Peyer's patch (tissue), 4 donors: ENCODE data around the gene CATSPERZ. TPM values are rescaled to one million over a fixed set of nuclear protein-coding genes. Genes with fewer than 3 reads are reported as not detected.

ENCODE experiments used
- DNase-seq, 3 donors: peaks; one replicate each; pipeline ENCODE4 v3.0.0-alpha.2; 2017 to 2019
- H3K27ac ChIP-seq, 4 donors: fragments of 200-600 bp; sonication (generic); one replicate each; pipeline ENCODE4 v1.5.1; 2016 to 2019
- H3K27me3 ChIP-seq, 2 donors: fragments of 200-600 bp; sonication (generic); one replicate each; pipeline ENCODE4 v1.5.1; 2019
- H3K36me3 ChIP-seq, 3 donors: fragments of 200-600 bp; sonication (generic); one replicate each; pipeline ENCODE4 v1.5.1; 2016 to 2019
- H3K4me1 ChIP-seq, 4 donors: fragments of 200-600 bp; sonication (generic); one replicate each; pipeline ENCODE4 v1.5.1; 2016 to 2019
- H3K4me3 ChIP-seq, 4 donors: fragments of 200-600 bp; sonication (generic); 1 replicate in 3 of 4; 2 replicates in 1 of 4; pipeline ENCODE4 v1.5.1; 2016 to 2019; ENCODE audit warnings: mild to moderate bottlenecking in 1 of 4
- H3K9me3 ChIP-seq, 4 donors: fragments of 200-600 bp; sonication (generic); one replicate each; pipeline ENCODE4 v1.5.1; 2016 to 2019; ENCODE audit warnings: mild to moderate bottlenecking in 1 of 4
- CTCF ChIP-seq, 6 experiments: fragments of 450-650 bp in 4 of 6; fragments of 200-600 bp in 2 of 6; sonication (generic) in 1 of 6; IDR thresholded peaks; one replicate each; pipeline ENCODE4 v1.5.1; 2017 to 2019; ENCODE audit warnings: antibody characterized with exemption in 6 of 6, mild to moderate bottlenecking in 3 of 6, moderate library complexity in 1 of 6
- POLR2A ChIP-seq, 2 donors: fragments of 450-650 bp; IDR thresholded peaks; one replicate each; pipeline ENCODE4 v1.5.1; 2017; ENCODE audit warnings: antibody characterized with exemption in 2 of 2, mild to moderate bottlenecking in 2 of 2, moderate library complexity in 2 of 2
- total RNA-seq, 4 donors: library from RNA; depleted of rRNA; stranded (reverse); fragments of >200 nt; gene quantifications; one replicate each; pipeline ENCODE4 v1.1.0, GENCODE V29; 2016

The CATSPERZ gene
- total RNA-seq, 4 donors from 2014 or later = 9.9 TPM; not detected in 3

- TF ChIP-seq CTCF (IDR thresholded peaks at IDR 0.05) (no peak), POLR2A (IDR thresholded peaks at IDR 0.05) (no peak)
- peaks cover 0 to 33% (median 0%) of the 10 kb centered on the region in 3 donors for H3K36me3 ChIP-seq
- H3K4me3 ChIP-seq = peak overlapping the region; percentile 62 to 87 (median 78)
- peak overlapping the region; percentile 90 to 98 (median 94) for H3K27ac ChIP-seq
- DNase-seq = peak in 2 of 3 donors; percentile 58 to 80
- H3K4me1 ChIP-seq = peaks cover 7 to 64% (median 12%) of the 10 kb centered on the region in 4 donors
- no peaks in the 10 kb centered on the region for H3K27me3 ChIP-seq
- no peaks in the 10 kb centered on the region for H3K9me3 ChIP-seq
These were observed 31.1 kb upstream of the CATSPERZ start for GRCh38 chr11:64268893-64269539.

- no peaks in the 10 kb centered on the region for H3K27me3 ChIP-seq
- H3K27ac ChIP-seq = peak overlapping the region; percentile 90 to 98 (median 94)
- H3K9me3 ChIP-seq = no peaks in the 10 kb centered on the region
- TF ChIP-seq CTCF (IDR thresholded peaks at IDR 0.05) = peak in 3 of 6 experiments; percentile 25 to 26 (median 25)
- no peak for TF ChIP-seq POLR2A (IDR thresholded peaks at IDR 0.05)
- H3K4me1 ChIP-seq = peaks cover 7 to 58% (median 12%) of the 10 kb centered on the region in 4 donors
- DNase-seq = peak; percentile 94 to 98 (median 98)
- peak overlapping the region; percentile 62 to 87 (median 78) for H3K4me3 ChIP-seq
- peaks cover 0 to 26% (median 0%) of the 10 kb centered on the region in 3 donors for H3K36me3 ChIP-seq
These were observed 30.5 kb upstream of the CATSPERZ start for GRCh38 chr11:64269540-64270220.

DNA sequence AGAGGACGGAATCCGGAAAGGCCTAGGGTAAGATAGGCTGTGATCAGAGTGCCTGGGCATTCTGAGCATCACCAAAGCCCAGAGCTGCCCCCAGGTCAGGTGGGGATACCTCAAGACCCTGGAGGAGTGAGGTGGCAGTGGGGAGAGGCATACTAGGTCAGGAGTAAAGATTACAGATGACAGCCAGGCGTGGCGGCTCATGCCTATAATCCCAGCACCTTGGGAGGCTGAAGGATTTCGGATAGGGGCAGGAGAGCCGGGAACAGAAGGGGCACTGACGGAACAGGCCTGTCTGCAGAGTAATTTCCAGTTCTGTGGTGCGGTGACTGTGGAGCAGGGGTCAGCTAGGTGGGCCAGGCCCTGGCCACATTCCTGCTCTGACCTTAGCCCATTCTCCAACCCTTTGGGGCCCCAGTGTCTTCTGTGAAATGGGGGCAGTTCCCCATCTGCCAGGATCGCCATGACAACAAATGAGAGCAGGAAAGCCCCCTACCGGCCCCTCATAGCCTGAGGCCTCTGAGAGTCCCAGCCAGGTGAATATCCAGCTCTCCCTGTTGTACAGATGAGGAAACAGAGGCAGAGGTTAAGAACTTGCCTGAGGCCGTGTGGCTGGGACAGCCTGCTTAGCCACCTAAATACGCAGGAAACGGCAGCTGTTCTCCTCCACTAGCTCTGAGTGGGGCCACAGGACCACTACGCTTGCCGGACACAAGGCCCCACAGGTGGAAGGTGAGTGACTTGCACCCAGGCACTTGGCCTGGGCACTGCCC lies 24.9 kb upstream of the CATSPERZ start:
- Histone ChIP-seq H3K27ac (no peak overlapping the region), H3K36me3 (peaks cover 0 to 5% (median 0%) of the 10 kb centered on the region in 3 donors), H3K4me3 (no peak overlapping the region), H3K9me3 (no peaks in the 10 kb centered on the region), H3K4me1 (peaks cover 0 to 15% (median 0%) of the 10 kb centered on the region in 4 donors), H3K27me3 (no peaks in the 10 kb centered on the region)
- DNase-seq = no peak
- no peak for TF ChIP-seq POLR2A (IDR thresholded peaks at IDR 0.05)
- no peak for TF ChIP-seq CTCF (IDR thresholded peaks at IDR 0.05)

- H3K4me1 ChIP-seq = peaks cover 0 to 15% (median 0%) of the 10 kb centered on the region in 4 donors
- no peak for DNase-seq
- H3K9me3 ChIP-seq = no peaks in the 10 kb centered on the region
- no peak overlapping the region for H3K27ac ChIP-seq
- H3K4me3 ChIP-seq = no peak overlapping the region
- H3K36me3 ChIP-seq = peaks cover 0 to 5% (median 0%) of the 10 kb centered on the region in 3 donors
- TF ChIP-seq CTCF (IDR thresholded peaks at IDR 0.05) (no peak), POLR2A (IDR thresholded peaks at IDR 0.05) (no peak)
- H3K27me3 ChIP-seq = no peaks in the 10 kb centered on the region
These were observed 24.3 kb upstream of the CATSPERZ start for GRCh38 chr11:64275841-64276240.

- Histone ChIP-seq H3K9me3 (no peaks in the 10 kb centered on the region), H3K4me3 (no peak overlapping the region), H3K27ac (no peak overlapping the region), H3K4me1 (peaks cover 0 to 12% (median 0%) of the 10 kb centered on the region in 4 donors), H3K36me3 (peaks cover 0 to 10% (median 0%) of the 10 kb centered on the region in 3 donors), H3K27me3 (no peaks in the 10 kb centered on the region)
- no peak for DNase-seq
- TF ChIP-seq POLR2A (IDR thresholded peaks at IDR 0.05) = no peak
- TF ChIP-seq CTCF (IDR thresholded peaks at IDR 0.05) = no peak
These were observed 23.3 kb upstream of the CATSPERZ start for GRCh38 chr11:64276653-64277431.
